Hepatic stellate cell (primary cell): ENCODE results near the gene CLEC11A.
"Not testable (repeated sequence)": the region's sequence is repeated elsewhere in the genome, so short reads cannot be mapped to it uniquely, and the experiment has no call there.

Experiments used
- DNase-seq: peaks from one replicate; pipeline ENCODE4 v3.0.0; 2011; ENCODE audit warnings: low spot score

Gene CLEC11A

GRCh38 chr19:50761501-50761900 is 38.3 kb downstream of the CLEC11A start:
- not testable (repeated sequence) for DNase-seq

DNA sequence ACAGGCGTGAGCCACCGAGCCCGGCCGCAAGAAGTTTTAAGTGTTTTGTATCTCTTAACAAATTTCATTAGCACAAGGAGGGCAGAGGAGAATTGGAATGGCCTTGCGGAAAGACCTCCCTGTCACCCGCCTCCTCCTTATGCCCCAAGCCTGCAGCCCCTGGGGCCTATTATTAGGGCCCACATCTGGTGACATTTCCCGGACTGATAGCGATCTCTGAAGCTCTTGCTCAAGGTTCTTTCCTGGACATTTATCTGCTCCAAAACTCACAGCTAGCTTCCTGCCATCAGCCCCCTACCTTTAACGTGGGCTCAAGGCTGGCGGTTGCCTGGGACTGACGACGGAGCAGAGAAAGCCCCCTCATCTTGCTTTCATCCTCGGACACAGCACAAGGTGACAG is 40.4 kb downstream of the CLEC11A start:
- DNase-seq, result not testable (repeated sequence)

DNA sequence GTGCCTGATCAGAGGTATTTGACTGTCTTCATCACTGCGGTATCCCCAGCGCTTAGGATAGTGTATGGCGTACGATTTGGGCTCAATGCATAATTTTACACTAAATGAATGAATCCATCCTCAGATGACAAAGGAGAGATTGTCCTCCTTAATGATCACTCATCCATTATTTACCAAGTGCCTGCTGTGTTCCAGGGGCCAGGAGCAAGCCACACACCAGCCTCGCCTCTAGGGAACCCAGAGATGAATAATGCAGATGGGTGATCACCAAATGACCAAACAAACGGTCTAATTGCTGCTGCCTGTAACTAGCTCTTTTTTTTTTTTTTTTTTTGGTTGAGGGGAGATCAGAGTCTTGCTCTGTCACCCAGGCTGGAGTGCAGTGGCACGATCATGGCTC is 41.2 kb downstream of the CLEC11A start:
- DNase-seq, result no peak

- DNase-seq, result not testable (repeated sequence)
These were observed 43.6 kb downstream of the CLEC11A start for GRCh38 chr19:50766746-50767145.

GRCh38 chr19:50767263-50767662 is 44.1 kb downstream of the CLEC11A start:
- not testable (repeated sequence) for DNase-seq

GRCh38 chr19:50768277-50768676 is 45.1 kb downstream of the CLEC11A start:
- no peak for DNase-seq

DNA sequence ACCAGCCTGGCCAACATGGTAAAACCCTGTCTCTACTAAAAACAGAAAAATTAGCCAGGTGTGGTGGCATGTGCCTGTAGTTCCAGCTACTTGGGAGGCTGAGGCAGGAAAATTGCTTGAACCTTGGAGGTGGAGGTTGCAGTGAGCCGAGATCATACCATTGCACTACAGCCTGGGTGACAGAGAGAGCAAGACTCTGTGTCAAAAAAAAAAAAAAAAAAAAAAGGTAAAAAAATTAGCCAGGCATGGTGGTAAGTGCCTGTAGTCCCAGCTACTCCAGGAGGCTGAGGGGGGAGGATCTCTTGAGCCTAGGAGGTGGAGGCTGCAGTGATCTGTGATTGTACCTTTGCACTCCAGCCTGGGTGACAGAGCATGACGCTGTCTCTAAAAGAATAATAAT is 47.0 kb downstream of the CLEC11A start, which contains the start of gene GPR32:
Gene GPR32 (plus strand): TSS at position 301 of the 400 bp plus-strand sequence. CDS start 137 bp downstream, outside the sequence.
- DNase-seq, result not testable (repeated sequence)

DNA sequence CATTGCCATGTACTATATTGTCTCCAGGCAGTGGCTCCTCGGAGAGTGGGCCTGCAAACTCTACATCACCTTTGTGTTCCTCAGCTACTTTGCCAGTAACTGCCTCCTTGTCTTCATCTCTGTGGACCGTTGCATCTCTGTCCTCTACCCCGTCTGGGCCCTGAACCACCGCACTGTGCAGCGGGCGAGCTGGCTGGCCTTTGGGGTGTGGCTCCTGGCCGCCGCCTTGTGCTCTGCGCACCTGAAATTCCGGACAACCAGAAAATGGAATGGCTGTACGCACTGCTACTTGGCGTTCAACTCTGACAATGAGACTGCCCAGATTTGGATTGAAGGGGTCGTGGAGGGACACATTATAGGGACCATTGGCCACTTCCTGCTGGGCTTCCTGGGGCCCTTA is 47.7 kb downstream of the CLEC11A start:
- DNase-seq, result no peak

DNA sequence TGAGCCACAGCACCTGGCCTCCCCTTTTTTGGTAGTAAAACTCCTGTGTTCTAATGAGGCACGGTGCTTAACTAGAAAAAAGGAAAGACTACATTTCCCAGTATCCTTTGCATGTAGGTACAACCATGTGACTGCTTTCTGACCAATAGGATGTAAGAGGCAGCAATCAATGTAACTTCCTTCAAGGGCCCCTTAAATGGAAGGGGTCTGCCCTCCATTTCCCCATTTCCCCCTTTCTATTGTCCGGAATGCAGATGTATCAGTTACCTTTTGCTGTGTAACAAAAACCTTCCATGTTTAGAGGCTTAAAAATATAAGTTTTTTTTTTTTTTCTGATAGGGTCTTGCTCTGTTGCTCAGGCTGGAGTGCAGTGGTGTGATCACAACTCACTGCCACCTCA is 49.3 kb downstream of the CLEC11A start:
- no peak for DNase-seq

DNA sequence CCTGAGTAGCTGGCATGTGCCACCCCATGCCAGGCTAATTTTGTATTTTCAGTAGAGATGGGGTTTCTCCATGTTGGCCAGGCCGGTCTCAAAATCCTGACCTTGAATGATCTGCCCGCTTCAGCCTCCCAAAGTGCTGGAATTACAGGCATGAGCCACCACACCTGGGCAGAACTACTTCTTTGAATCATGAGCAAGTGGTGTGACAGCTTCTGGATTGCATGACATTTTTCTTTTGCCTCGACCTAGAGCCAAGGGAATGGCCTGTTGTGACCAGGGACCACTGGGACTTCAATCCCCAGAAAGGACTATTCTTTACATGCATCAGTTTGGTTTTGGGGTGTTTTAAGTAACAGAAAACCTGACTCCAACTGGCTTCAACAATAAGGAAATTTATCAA is 49.7 kb downstream of the CLEC11A start:
- DNase-seq, result not testable (repeated sequence)

DNA sequence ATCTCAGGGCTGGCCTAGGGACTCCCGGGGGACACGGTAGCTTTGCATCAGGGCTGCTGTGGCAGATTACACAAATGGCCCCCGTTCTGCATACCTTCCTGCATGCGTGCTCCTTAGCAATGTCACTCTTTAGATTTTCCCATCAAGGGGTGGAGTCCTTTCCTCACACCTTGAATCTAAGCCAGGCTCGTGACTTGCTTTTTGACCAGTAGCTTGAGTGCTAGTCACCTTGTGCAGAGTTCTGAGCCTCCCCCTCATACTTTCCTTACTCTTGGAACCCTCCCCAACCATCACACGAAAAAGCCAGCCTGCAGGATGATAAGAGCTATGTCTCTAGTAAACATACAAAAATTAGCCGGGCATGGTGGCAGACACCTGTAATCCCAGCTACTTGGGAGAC is 50.3 kb downstream of the CLEC11A start:
- DNase-seq, result not testable (repeated sequence)
